NT2/D1 (cell line): ENCODE measurements around the gene SEPTIN7.

Experiments
- DNase-seq: peaks from one replicate; pipeline ENCODE4 v3.0.0-alpha.2; 2011; ENCODE audit warnings: low read depth, low spot score
- H3K27me3 ChIP-seq: 2 replicates; pipeline ENCODE4 v1.6.0; 2011; ENCODE audit warnings: mild to moderate bottlenecking; ENCODE audit not compliant: insufficient read length, insufficient read depth
- H3K36me3 ChIP-seq: 2 replicates; pipeline ENCODE4 v1.6.1; 2011; ENCODE audit warnings: mild to moderate bottlenecking, low read length, mixed read lengths; ENCODE audit not compliant: insufficient read depth, insufficient read length
- H3K4me1 ChIP-seq: 2 replicates; pipeline ENCODE4 v1.5.1; 2011; ENCODE audit not compliant: insufficient read depth, insufficient read length
- H3K4me3 ChIP-seq: 2 replicates; pipeline ENCODE4 v1.5.1; 2011; ENCODE audit warnings: low read depth; ENCODE audit not compliant: insufficient read length
- H3K9ac ChIP-seq: 2 replicates; pipeline ENCODE4 v1.6.0; 2011; ENCODE audit warnings: low read depth; ENCODE audit not compliant: insufficient read length
- H3K9me3 ChIP-seq: 2 replicates; pipeline ENCODE4 v1.5.1; 2011; ENCODE audit warnings: mild to moderate bottlenecking, low read length; ENCODE audit not compliant: insufficient read depth
- SUZ12 ChIP-seq: IDR thresholded peaks from 2 replicates; pipeline ENCODE4 v1.6.1; 2011; ENCODE audit not compliant: insufficient read length, insufficient read depth; ENCODE audit errors: extremely low read depth
- YY1 ChIP-seq: IDR thresholded peaks from 2 replicates; pipeline ENCODE4 v1.6.1; 2011; ENCODE audit not compliant: insufficient read length, insufficient read depth
- ZNF274 ChIP-seq: IDR thresholded peaks from 2 replicates; pipeline ENCODE4 v1.6.1; 2011; ENCODE audit warnings: mild to moderate bottlenecking, low read depth, low read length

Gene SEPTIN7

GRCh38 chr7:35839860-35840854, 39.3 kb downstream of the SEPTIN7 start:
- H3K4me3 ChIP-seq = no peak overlapping the region
- no peak overlapping the region for H3K9ac ChIP-seq
- no peak for TF ChIP-seq ZNF274
- no peak for TF ChIP-seq YY1
- no peak for TF ChIP-seq SUZ12
- H3K4me1 ChIP-seq = no peaks in the 10 kb centered on the region
- no peaks in the 10 kb centered on the region for H3K27me3 ChIP-seq
- peaks cover 32% of the 10 kb centered on the region for H3K36me3 ChIP-seq
- H3K9me3 ChIP-seq = no peaks in the 10 kb centered on the region
- DNase-seq = no peak

DNA sequence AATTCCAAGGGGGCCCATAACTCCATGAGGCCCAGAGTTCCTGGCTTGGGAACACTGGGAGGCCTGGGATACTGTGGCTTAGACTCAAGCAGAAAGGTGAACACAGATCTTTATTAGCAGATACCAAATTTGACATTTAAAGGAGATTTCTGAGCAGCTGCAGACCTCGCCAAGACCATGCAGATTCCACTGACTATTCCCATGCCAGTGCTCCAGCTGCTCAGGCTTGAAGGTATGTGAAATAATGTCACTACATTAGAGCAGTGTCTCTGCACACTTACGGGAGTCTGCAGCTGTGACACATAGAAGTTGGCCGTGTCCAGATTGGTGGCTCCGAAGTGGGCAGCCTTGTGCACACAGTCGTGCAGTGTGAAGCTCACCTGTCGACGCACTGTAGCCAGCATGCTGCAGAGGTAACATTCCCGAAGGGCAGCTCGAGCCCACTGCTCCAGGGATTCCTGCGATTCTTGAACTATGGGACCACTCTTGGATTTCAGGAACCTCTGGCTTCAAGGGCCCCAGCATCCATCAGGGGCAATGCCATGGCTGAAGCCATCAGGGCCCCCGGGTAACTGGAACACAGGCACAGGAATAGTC, 46.1 kb downstream of the SEPTIN7 start:
- no peak for DNase-seq
- H3K4me1 ChIP-seq = no peaks in the 10 kb centered on the region
- no peaks in the 10 kb centered on the region for H3K9me3 ChIP-seq
- no peak overlapping the region for H3K4me3 ChIP-seq
- no peaks in the 10 kb centered on the region for H3K27me3 ChIP-seq
- peaks cover 45% of the 10 kb centered on the region for H3K36me3 ChIP-seq
- H3K9ac ChIP-seq = no peak overlapping the region
- TF ChIP-seq ZNF274 (no peak), SUZ12 (no peak), YY1 (no peak)

GRCh38 chr7:35848725-35849124, 47.9 kb downstream of the SEPTIN7 start:
- Histone ChIP-seq H3K4me3 (no peak overlapping the region), H3K9me3 (no peaks in the 10 kb centered on the region), H3K9ac (no peak overlapping the region), H3K27me3 (no peaks in the 10 kb centered on the region), H3K36me3 (peaks cover 43% of the 10 kb centered on the region), H3K4me1 (no peaks in the 10 kb centered on the region)
- no peak for DNase-seq
- TF ChIP-seq SUZ12 (no peak), ZNF274 (no peak), YY1 (no peak)

DNA sequence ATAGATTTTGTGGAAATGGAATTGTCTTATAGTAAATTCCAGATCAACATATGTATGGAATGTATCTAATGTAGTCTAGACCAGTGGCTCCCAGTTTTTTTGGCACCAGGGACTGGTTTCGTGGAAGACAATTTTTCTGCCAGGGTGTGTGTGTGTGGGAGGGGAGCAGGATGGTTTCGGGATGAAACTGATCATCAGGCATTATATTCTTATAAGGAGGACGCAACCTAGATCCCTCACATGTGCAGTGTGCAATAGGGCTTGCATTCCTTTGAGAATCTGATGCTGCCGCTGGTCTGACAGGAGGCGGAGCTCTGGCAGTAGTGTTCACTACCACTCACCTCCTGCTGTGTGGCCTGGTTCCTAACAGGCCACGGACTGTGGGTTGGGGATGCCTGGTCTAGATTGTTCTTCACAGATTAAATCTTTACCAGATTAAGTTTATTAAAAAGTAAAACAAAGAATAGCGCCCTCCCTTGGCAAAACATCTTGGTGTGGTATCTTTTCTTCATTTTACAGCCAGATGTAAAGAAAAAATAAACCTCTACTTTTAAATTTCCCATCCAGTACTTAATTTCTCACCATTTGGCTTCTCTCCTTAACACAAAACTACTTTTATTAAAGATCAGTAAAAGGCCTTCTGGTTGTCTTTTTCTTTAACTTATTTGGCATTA, 48.4 kb downstream of the SEPTIN7 start:
- no peaks in the 10 kb centered on the region for H3K9me3 ChIP-seq

DNA sequence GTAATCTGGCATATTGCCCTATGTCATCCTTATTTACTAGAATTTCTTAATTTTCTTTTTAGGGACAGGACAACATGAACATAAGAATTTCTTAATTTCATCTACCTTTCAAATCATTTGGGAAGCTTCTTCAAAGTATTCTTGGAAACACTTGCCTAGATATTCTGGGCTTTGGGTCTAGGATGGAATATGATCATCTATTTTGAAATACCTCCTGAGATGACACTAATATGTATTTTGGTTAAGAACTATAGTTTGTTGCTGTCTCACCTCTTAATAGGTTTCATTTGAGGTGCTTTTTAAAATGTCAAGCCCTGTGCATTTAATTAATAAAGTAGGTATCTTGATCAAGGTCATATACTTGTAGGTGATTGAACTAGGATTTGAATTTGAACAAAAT, 49.1 kb downstream of the SEPTIN7 start:
- no peaks in the 10 kb centered on the region for H3K4me1 ChIP-seq
- H3K9ac ChIP-seq = no peak overlapping the region
- no peaks in the 10 kb centered on the region for H3K27me3 ChIP-seq
- no peaks in the 10 kb centered on the region for H3K9me3 ChIP-seq
- TF ChIP-seq SUZ12 = no peak
- no peak for TF ChIP-seq YY1
- no peak for TF ChIP-seq ZNF274
- H3K36me3 ChIP-seq = peaks cover 39% of the 10 kb centered on the region
- no peak overlapping the region for H3K4me3 ChIP-seq
- DNase-seq = no peak

More for the DNA sequence above, 48.4 kb downstream of the SEPTIN7 start:
- Histone ChIP-seq H3K9ac (no peak overlapping the region), H3K4me3 (no peak overlapping the region), H3K4me1 (no peaks in the 10 kb centered on the region), H3K36me3 (peaks cover 43% of the 10 kb centered on the region), H3K27me3 (no peaks in the 10 kb centered on the region)
- no peak for DNase-seq
- TF ChIP-seq ZNF274 (no peak), YY1 (no peak), SUZ12 (no peak)
